SU-DHL-6 (cell line): ENCODE data around the gene NPY5R.

Experiments used
- H2AFZ ChIP-seq: fragments of 200-600 bp; sonication (generic); 2 replicates; pipeline ENCODE4 v1.6.1; 2014; ENCODE audit warnings: low read depth, mild to moderate bottlenecking, moderate library complexity, mixed read lengths, antibody characterized with exemption, low read length; ENCODE audit not compliant: severe bottlenecking
- H3F3A ChIP-seq: fragments of 200-600 bp; shearing (Covaris generic); 2 replicates; pipeline ENCODE4 v1.6.0; 2016; ENCODE audit warnings: antibody characterized with exemption, mild to moderate bottlenecking; ENCODE audit not compliant: insufficient read depth
- H3K27ac ChIP-seq: fragments of 200-600 bp; sonication (generic); 2 replicates; pipeline ENCODE4 v1.5.1; 2016; ENCODE audit warnings: low read depth, mild to moderate bottlenecking, low read length, moderate library complexity, mixed read lengths
- H3K27me3 ChIP-seq: fragments of 200-600 bp; sonication (generic), shearing (Covaris generic); 2 replicates; pipeline ENCODE4 v1.6.0; 2014; ENCODE audit warnings: mild to moderate bottlenecking, low read length
- H3K36me3 ChIP-seq: fragments of 200-600 bp; sonication (generic); 2 replicates; pipeline ENCODE4 v1.6.1; 2014; ENCODE audit warnings: mild to moderate bottlenecking, low read length, mixed read lengths
- H3K4me2 ChIP-seq: fragments of 300-600, 200-600 bp; shearing (Covaris generic), sonication (generic); 2 replicates; pipeline ENCODE4 v1.6.0; 2014; ENCODE audit warnings: low read length, low read depth, mild to moderate bottlenecking; ENCODE audit not compliant: poor library complexity, severe bottlenecking
- H3K4me3 ChIP-seq: fragments of 200-600 bp; sonication (generic); 2 replicates; pipeline ENCODE4 v1.5.1; 2014; ENCODE audit warnings: antibody characterized with exemption, low read length, mild to moderate bottlenecking, mixed read lengths; ENCODE audit not compliant: insufficient read depth, poor library complexity, severe bottlenecking
- H3K79me2 ChIP-seq: fragments of 200-600 bp; sonication (generic); 2 replicates; pipeline ENCODE4 v1.6.1; 2014; ENCODE audit warnings: mild to moderate bottlenecking, low read length, moderate library complexity; ENCODE audit not compliant: insufficient read depth
- H3K9ac ChIP-seq: fragments of 200-600 bp; sonication (generic); 2 replicates; pipeline ENCODE4 v1.7.0; 2014; ENCODE audit warnings: mild to moderate bottlenecking, low read length
- H3K9me2 ChIP-seq: fragments of 200-600 bp; sonication (generic); replicated peaks from 2 replicates; pipeline ENCODE4 v1.6.1; 2014; ENCODE audit warnings: low read length; ENCODE audit not compliant: insufficient read depth
- H3K9me3 ChIP-seq: fragments of 200-600 bp; sonication (generic); 2 replicates; pipeline ENCODE4 v1.6.1; 2014; ENCODE audit warnings: low read length, mixed read lengths; ENCODE audit not compliant: insufficient read depth
- H4K20me1 ChIP-seq: fragments of 200-600 bp; sonication (generic); 2 replicates; pipeline ENCODE4 v1.6.1; 2014; ENCODE audit warnings: low read depth, mild to moderate bottlenecking, antibody characterized with exemption, low read length, moderate library complexity, mixed read lengths
- EZH2phosphoT487 ChIP-seq: fragments of 200-600 bp; sonication (generic), shearing (Covaris generic); conservative IDR thresholded peaks from 2 replicates; pipeline ENCODE4 v1.6.1; 2018; ENCODE audit warnings: mild to moderate bottlenecking, antibody characterized with exemption, low read length, moderate library complexity, mixed read lengths
- TF ChIP-seq, protein P1 (sequence below): fragments of 200-600 bp; sonication (generic); IDR thresholded peaks from one replicate; pipeline ENCODE4 v1.5.1; 2017; ENCODE audit warnings: antibody characterized with exemption, mild to moderate bottlenecking, low read length, moderate library complexity; ENCODE audit not compliant: insufficient read depth, poor library complexity, severe bottlenecking

Gene NPY5R

DNA sequence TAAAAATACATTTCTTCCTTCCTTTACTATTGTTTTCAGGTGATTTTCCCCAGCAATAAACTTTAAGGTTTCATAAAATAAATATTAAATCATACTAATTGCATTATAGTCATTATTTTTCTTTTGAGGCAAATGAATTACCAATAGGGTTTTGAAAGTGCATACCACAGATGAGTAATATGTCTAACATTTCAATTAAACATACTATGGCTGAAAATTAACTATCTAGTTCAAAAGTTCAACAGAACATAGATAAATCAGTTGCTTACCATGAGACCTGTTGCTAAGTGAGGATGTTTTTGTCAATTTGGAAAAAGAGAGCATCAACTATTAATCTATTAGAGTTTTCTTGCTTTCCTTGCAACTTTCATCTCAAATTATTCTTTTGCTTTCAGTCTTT is 35.0 kb downstream of the NPY5R start:
- TF ChIP-seq, protein P1, sequence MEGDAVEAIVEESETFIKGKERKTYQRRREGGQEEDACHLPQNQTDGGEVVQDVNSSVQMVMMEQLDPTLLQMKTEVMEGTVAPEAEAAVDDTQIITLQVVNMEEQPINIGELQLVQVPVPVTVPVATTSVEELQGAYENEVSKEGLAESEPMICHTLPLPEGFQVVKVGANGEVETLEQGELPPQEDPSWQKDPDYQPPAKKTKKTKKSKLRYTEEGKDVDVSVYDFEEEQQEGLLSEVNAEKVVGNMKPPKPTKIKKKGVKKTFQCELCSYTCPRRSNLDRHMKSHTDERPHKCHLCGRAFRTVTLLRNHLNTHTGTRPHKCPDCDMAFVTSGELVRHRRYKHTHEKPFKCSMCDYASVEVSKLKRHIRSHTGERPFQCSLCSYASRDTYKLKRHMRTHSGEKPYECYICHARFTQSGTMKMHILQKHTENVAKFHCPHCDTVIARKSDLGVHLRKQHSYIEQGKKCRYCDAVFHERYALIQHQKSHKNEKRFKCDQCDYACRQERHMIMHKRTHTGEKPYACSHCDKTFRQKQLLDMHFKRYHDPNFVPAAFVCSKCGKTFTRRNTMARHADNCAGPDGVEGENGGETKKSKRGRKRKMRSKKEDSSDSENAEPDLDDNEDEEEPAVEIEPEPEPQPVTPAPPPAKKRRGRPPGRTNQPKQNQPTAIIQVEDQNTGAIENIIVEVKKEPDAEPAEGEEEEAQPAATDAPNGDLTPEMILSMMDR = no peak
- no peak for TF ChIP-seq EZH2phosphoT487
- Histone ChIP-seq H3K27ac (no peak overlapping the region), H4K20me1 (no peaks in the 10 kb centered on the region), H3K9me3 (no peaks in the 10 kb centered on the region), H3K4me3 (no peak overlapping the region), H3K36me3 (no peaks in the 10 kb centered on the region), H3K4me2 (no peak overlapping the region), H3K9me2 (0 out of 2 replicates have a peak, but pooled peaks cover 3% of the 10 kb centered on the region), H3F3A (no peaks in the 10 kb centered on the region), H2AFZ (no peak overlapping the region), H3K79me2 (no peaks in the 10 kb centered on the region), H3K27me3 (no peaks in the 10 kb centered on the region), H3K9ac (no peak overlapping the region)

DNA sequence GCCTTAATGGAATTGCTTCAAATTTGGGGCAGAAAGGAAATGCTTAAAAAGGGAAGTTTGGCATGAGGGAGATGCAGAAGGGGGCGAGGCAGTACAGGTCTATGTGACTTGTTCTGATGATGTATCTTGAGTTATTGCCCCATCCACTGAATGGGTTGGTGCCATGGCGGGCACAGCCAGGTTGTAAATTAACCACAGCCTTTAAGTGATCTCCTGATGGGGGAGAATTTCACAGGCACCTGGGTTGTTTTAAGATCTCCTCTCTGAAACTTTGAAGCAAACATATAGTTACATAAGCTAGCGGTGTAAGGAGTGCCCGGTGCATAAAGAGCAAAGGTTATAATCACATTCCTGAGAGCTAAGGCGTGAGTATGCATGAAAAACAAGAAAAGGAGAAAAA is 37.0 kb downstream of the NPY5R start:
- no peaks in the 10 kb centered on the region for H3K36me3 ChIP-seq
- H2AFZ ChIP-seq = no peak overlapping the region
- no peaks in the 10 kb centered on the region for H3K79me2 ChIP-seq
- H3K27me3 ChIP-seq = no peaks in the 10 kb centered on the region
- TF ChIP-seq EZH2phosphoT487 = no peak
- TF ChIP-seq, protein P1 = no peak
- H4K20me1 ChIP-seq = no peaks in the 10 kb centered on the region
- no peak overlapping the region for H3K27ac ChIP-seq
- no peak overlapping the region for H3K9ac ChIP-seq
- no peaks in the 10 kb centered on the region for H3K9me3 ChIP-seq
- H3K4me3 ChIP-seq = no peak overlapping the region
- 0 out of 2 replicates have a peak, but pooled peaks cover 3% of the 10 kb centered on the region for H3K9me2 ChIP-seq
- no peaks in the 10 kb centered on the region for H3F3A ChIP-seq
- H3K4me2 ChIP-seq = no peak overlapping the region

DNA sequence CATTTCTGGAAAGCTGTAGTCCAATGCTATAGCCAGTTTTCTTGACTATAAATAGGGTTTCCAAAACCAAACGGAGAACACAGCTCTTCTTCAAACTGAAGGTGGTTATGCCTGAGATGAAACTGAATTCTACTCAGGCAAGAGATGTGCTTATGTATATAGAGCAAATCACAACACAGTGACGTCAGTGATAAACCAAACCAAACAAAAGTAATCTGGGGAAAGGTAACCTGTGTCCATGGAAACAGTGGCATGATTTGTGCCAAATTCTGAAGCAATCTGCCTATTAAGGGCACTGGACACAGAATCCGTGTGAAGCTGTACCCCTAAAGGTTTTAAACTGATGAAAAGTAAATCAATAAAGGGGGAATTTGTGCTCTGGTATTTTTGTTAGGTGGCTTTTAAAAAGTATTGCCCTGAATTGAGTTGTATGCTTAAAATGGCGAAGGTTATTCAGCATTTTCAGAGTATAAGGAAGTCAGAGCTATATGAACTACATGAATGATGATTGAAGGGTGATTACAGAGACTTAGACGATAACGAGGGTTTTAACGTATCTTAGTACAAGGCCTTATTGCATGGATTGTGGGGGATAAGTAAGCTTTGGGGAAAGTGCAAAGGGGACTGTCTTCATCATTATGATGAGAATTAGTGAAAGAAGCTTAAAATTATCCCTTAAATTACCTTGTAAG is 38.6 kb downstream of the NPY5R start:
- H3K4me2 ChIP-seq = no peak overlapping the region
- H3K9me3 ChIP-seq = no peaks in the 10 kb centered on the region
- H3K36me3 ChIP-seq = no peaks in the 10 kb centered on the region
- no peak overlapping the region for H2AFZ ChIP-seq
- TF ChIP-seq, protein P1 = no peak
- TF ChIP-seq EZH2phosphoT487 = no peak
- H3K27ac ChIP-seq = no peak overlapping the region
- no peaks in the 10 kb centered on the region for H3K79me2 ChIP-seq
- 0 out of 2 replicates have a peak, but pooled peaks cover 3% of the 10 kb centered on the region for H3K9me2 ChIP-seq
- no peak overlapping the region for H3K4me3 ChIP-seq
- no peaks in the 10 kb centered on the region for H3F3A ChIP-seq
- no peaks in the 10 kb centered on the region for H3K27me3 ChIP-seq
- no peaks in the 10 kb centered on the region for H4K20me1 ChIP-seq
- no peak overlapping the region for H3K9ac ChIP-seq
